Loucy (cell line): ENCODE measurements around the gene FAR2.

ENCODE experiments used
- H2AFZ ChIP-seq: fragments of 200-600 bp; sonication (generic); 2 replicates; pipeline ENCODE4 v1.6.0; 2016; ENCODE audit warnings: antibody characterized with exemption, mild to moderate bottlenecking, low read length, moderate library complexity
- H3F3A ChIP-seq: fragments of 200-600 bp; 2 replicates; pipeline ENCODE4 v1.6.0; 2016; ENCODE audit warnings: antibody characterized with exemption, low read depth, mild to moderate bottlenecking
- H3K27me3 ChIP-seq: fragments of 200-600 bp; sonication (generic); 2 replicates; pipeline ENCODE4 v1.6.1; 2014; ENCODE audit warnings: low read length, mild to moderate bottlenecking; ENCODE audit not compliant: insufficient read depth, poor library complexity, severe bottlenecking
- H3K36me3 ChIP-seq: fragments of 200-600 bp; sonication (generic); 2 replicates; pipeline ENCODE4 v1.6.1; 2016; ENCODE audit warnings: low read length; ENCODE audit not compliant: insufficient read depth
- H3K4me1 ChIP-seq: fragments of 200-600 bp; sonication (generic); 2 replicates; pipeline ENCODE4 v1.5.1; 2014; ENCODE audit warnings: low read length, mild to moderate bottlenecking; ENCODE audit not compliant: insufficient read depth, poor library complexity, severe bottlenecking
- H3K4me2 ChIP-seq: fragments of 200-600 bp; sonication (generic); 2 replicates; pipeline ENCODE4 v1.6.0; 2014; ENCODE audit warnings: antibody characterized with exemption, low read length, low read depth, mild to moderate bottlenecking; ENCODE audit not compliant: poor library complexity, severe bottlenecking
- H3K4me3 ChIP-seq: fragments of 200-600 bp; sonication (generic); 2 replicates; pipeline ENCODE4 v1.5.1; 2014; ENCODE audit warnings: low read length, mild to moderate bottlenecking, mixed read lengths; ENCODE audit not compliant: poor library complexity, severe bottlenecking
- H3K79me2 ChIP-seq: fragments of 200-600 bp; sonication (generic); 2 replicates; pipeline ENCODE4 v1.6.1; 2014; ENCODE audit warnings: low read length; ENCODE audit not compliant: insufficient read depth
- H3K9ac ChIP-seq: fragments of 200-600 bp; sonication (generic); 2 replicates; pipeline ENCODE4 v1.6.0; 2014; ENCODE audit warnings: mild to moderate bottlenecking, low read depth, low read length, moderate library complexity; ENCODE audit not compliant: poor library complexity, severe bottlenecking
- H3K9me2 ChIP-seq: fragments of 200-600 bp; sonication (generic); replicated peaks from 2 replicates; pipeline ENCODE4 v1.6.1; 2016; ENCODE audit warnings: low read depth, low read length, mixed read lengths
- H3K9me3 ChIP-seq: fragments of 200-600 bp; sonication (generic); 2 replicates; pipeline ENCODE4 v1.6.1; 2014; ENCODE audit warnings: mild to moderate bottlenecking, antibody characterized with exemption, low read length, low read depth; ENCODE audit not compliant: insufficient read depth
- H4K20me1 ChIP-seq: fragments of 200-600 bp; sonication (generic); 2 replicates; pipeline ENCODE4 v1.6.0; 2014; ENCODE audit warnings: antibody characterized with exemption, low read length, mild to moderate bottlenecking; ENCODE audit not compliant: insufficient read depth, poor library complexity, severe bottlenecking
- EZH2phosphoT487 ChIP-seq: fragments of 200-600 bp; IDR thresholded peaks from 2 replicates; pipeline ENCODE4 v1.6.1; 2018; ENCODE audit warnings: antibody characterized with exemption, mild to moderate bottlenecking, moderate library complexity, borderline replicate concordance
- TF ChIP-seq, protein P1 (sequence below): fragments of 200-600 bp; sonication (generic); conservative IDR thresholded peaks from 2 replicates; pipeline ENCODE4 v1.5.1; 2014; ENCODE audit warnings: mild to moderate bottlenecking, antibody characterized with exemption, low read length

The FAR2 gene

DNA sequence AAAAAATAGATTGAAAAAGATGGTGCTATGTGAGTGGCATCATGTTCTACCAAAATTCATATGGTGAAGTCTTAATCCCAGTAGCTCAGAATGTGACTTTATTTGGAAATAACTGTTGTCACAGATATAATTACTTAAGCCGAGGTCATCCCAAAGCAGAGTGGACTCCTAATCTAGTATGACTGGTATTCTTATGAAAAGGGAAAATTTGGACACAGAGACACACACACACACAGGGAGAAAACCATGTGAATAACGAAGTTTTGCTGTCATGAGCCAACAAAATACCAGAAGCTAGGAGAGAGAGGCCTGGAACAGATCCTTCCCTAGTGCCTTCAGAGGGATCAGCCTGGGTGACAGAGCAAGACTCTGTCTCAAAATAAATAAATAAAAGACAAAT lies 62.6 kb downstream of the FAR2 start:
- H3F3A ChIP-seq = no peaks in the 10 kb centered on the region; the same call in none of the 2 replicates
- peak overlapping the region; percentile 50 for H3K4me2 ChIP-seq
- H3K9me2 ChIP-seq = no peaks in the 10 kb centered on the region
- TF ChIP-seq EZH2phosphoT487 = no peak
- H3K79me2 ChIP-seq = peaks cover 4% of the 10 kb centered on the region; the same call in 1 of the 2 replicates
- H3K4me3 ChIP-seq = peak overlapping the region; percentile 26
- peak overlapping the region; percentile 6 for H3K9ac ChIP-seq
- no peaks in the 10 kb centered on the region for H4K20me1 ChIP-seq
- H3K27me3 ChIP-seq = no peaks in the 10 kb centered on the region
- H3K36me3 ChIP-seq = no peaks in the 10 kb centered on the region
- no peaks in the 10 kb centered on the region for H3K9me3 ChIP-seq
- no peak overlapping the region for H2AFZ ChIP-seq
- H3K4me1 ChIP-seq = peaks cover 59% of the 10 kb centered on the region

DNA sequence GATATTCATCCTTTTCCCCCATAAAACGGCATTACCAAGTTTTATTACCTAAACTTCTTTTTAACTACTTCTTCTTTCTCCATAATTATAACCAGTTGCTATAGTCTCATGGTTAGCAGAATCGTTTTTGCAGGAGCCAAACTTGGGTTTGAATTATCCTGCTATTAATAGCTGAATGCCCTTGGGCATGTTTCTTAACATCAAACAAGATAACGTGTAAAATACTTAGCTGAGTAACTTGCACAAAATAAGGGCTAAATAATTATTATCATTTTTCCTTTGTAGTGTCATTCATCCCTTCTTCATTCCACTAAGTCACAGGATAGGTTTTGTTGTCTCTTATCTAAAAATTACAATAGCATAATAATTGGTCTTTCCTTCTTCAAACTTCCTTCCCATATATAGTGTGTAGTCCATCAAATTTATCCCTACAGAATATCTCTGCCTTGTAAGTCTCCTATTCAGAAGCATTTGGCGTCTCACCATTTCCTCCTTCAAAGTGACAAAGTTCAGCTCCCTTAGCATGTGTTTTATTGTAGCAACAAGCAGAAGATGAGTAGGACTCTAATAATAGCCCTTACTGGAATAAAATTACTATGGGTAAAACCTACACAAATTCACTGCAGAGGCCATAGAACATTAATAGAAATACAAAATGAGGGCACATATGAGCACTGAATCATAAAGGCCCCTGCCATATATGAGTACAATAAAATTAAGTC lies 63.8 kb downstream of the FAR2 start:
- TF ChIP-seq, protein P1, sequence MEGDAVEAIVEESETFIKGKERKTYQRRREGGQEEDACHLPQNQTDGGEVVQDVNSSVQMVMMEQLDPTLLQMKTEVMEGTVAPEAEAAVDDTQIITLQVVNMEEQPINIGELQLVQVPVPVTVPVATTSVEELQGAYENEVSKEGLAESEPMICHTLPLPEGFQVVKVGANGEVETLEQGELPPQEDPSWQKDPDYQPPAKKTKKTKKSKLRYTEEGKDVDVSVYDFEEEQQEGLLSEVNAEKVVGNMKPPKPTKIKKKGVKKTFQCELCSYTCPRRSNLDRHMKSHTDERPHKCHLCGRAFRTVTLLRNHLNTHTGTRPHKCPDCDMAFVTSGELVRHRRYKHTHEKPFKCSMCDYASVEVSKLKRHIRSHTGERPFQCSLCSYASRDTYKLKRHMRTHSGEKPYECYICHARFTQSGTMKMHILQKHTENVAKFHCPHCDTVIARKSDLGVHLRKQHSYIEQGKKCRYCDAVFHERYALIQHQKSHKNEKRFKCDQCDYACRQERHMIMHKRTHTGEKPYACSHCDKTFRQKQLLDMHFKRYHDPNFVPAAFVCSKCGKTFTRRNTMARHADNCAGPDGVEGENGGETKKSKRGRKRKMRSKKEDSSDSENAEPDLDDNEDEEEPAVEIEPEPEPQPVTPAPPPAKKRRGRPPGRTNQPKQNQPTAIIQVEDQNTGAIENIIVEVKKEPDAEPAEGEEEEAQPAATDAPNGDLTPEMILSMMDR = no peak
- no peak for TF ChIP-seq EZH2phosphoT487
- Histone ChIP-seq H3K4me3 (peak overlapping the region; percentile 26), H3K36me3 (no peaks in the 10 kb centered on the region), H3K4me2 (peak overlapping the region; percentile 50), H3K27me3 (no peaks in the 10 kb centered on the region), H2AFZ (no peak overlapping the region), H3K9me2 (no peaks in the 10 kb centered on the region), H3K79me2 (peaks cover 4% of the 10 kb centered on the region; the same call in 1 of the 2 replicates), H3K4me1 (peaks cover 60% of the 10 kb centered on the region), H4K20me1 (no peaks in the 10 kb centered on the region), H3F3A (no peaks in the 10 kb centered on the region; the same call in none of the 2 replicates), H3K9me3 (no peaks in the 10 kb centered on the region), H3K9ac (peak overlapping the region; percentile 6)

DNA sequence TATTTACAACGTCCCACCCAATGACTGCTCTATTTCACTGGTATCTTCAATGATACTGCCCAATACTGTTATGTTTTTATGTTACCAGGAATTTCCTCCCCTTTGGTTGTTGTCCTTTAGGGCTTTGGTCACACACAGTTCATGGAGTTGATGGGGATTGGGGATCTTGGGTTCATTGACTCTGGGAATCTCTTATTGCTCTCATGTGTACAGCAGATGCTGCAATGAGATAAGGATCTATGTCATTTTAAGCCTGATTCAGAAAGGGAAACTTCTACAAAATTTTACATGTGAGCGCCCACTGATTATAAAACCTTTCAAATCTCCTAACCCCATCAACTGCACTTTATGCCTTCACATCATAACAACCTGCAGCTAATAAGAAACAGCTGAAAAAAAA lies 67.2 kb downstream of the FAR2 start:
- Histone ChIP-seq H3K9me3 (no peaks in the 10 kb centered on the region), H3K36me3 (no peaks in the 10 kb centered on the region), H3K4me2 (peak overlapping the region; percentile 78), H3F3A (no peaks in the 10 kb centered on the region; the same call in none of the 2 replicates), H2AFZ (no peak overlapping the region), H3K4me1 (peaks cover 41% of the 10 kb centered on the region), H3K4me3 (peak overlapping the region; percentile 43), H4K20me1 (no peaks in the 10 kb centered on the region), H3K27me3 (no peaks in the 10 kb centered on the region), H3K79me2 (no peaks in the 10 kb centered on the region), H3K9me2 (no peaks in the 10 kb centered on the region), H3K9ac (peak overlapping the region; percentile 67)
- TF ChIP-seq, protein P1 = no peak
- TF ChIP-seq EZH2phosphoT487 = no peak
